Activated T-helper 9 cell treated with anti-CD3 and anti-CD28 coated beads, Interleukin-2, amount 50 U/mL, for 16 hours (primary cell): ENCODE measurements around the gene PRR5.
A peak's percentile ranks its signal among the peaks of the same experiment; 100 is the strongest.
"Not testable (repeated sequence)": the region's sequence is repeated elsewhere in the genome, so short reads cannot be mapped to it uniquely, and the experiment has no call there.

Experiments
- DNase-seq: peaks from one replicate; pipeline ENCODE4 v3.0.0-alpha.2; 2020; ENCODE audit warnings: low read depth

The PRR5 gene

DNA sequence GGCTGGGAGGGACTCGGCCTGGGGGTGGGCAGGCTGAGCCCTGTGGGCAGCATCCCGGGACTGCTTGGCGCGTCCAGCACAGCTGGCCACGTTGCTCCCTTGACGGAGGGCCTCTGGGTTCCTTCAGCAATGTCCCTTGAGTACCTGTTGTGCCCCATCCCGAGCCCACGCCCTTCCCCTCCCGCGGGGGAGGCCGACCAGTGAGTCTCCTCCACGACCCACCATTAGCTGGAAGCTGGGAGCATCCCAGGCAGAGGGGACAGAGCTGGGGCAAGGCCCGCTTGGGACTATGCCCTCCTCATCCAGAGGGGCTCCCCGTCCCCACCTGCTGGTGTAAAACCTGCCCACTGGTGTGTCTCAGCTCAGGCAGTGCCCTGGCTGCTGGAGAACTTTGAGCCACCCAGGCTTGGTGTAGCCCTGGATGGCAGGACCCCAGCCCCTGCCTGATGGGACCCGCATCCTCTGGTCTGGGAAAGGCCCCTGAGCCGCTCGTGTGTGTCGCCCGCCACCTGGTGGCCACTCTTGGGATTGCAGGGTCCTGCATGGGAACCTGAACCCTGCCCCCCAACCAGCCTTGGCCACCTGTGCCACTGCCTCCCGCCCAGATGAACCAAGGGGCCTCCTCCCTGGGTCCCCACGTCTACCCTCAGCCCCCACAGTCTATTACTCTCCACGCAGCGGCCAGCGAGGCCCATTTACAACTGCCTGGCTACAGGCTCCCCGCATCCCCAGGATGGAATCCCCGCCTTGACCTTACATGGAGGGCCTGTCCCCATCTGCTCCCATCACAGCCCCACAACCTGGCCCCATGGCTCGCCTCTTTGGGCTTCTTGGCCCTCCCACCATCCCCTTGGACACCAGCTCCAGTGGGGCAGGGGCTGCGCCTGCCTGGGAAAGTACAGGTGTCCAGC is 33.8 kb downstream of the PRR5 start:
- DNase-seq = peak; percentile 75

DNA sequence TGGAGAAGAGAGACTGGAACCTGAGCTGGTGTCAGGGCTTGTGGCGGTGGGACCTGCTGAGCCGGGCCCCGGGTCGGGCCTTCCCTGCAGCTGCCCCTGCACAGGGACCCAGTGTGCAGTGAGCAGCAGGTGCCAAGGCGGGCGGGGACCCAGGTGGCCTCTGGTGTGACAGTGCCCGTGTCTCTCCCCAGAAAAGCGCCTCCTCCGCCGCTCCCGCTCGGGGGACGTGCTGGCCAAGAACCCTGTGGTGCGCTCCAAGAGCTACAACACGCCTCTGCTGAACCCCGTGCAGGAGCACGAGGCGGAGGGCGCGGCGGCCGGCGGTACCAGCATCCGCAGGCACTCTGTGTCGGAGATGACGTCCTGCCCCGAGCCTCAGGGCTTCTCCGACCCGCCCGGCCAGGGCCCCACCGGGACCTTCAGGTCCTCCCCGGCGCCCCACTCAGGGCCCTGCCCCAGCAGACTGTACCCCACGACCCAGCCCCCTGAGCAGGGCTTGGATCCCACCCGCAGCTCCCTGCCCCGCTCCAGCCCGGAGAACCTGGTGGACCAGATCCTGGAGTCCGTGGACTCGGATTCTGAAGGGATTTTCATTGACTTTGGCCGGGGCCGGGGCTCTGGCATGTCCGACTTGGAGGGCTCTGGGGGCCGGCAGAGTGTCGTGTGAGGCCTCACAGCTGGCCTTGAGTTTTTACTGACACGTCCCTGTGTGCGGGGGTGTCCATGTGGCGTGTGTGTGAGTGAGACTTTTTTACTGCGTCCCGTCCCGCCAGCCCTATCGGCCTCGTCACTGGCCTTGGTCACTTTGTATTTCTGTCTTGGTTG is 34.8 kb downstream of the PRR5 start:
- DNase-seq = no peak

DNA sequence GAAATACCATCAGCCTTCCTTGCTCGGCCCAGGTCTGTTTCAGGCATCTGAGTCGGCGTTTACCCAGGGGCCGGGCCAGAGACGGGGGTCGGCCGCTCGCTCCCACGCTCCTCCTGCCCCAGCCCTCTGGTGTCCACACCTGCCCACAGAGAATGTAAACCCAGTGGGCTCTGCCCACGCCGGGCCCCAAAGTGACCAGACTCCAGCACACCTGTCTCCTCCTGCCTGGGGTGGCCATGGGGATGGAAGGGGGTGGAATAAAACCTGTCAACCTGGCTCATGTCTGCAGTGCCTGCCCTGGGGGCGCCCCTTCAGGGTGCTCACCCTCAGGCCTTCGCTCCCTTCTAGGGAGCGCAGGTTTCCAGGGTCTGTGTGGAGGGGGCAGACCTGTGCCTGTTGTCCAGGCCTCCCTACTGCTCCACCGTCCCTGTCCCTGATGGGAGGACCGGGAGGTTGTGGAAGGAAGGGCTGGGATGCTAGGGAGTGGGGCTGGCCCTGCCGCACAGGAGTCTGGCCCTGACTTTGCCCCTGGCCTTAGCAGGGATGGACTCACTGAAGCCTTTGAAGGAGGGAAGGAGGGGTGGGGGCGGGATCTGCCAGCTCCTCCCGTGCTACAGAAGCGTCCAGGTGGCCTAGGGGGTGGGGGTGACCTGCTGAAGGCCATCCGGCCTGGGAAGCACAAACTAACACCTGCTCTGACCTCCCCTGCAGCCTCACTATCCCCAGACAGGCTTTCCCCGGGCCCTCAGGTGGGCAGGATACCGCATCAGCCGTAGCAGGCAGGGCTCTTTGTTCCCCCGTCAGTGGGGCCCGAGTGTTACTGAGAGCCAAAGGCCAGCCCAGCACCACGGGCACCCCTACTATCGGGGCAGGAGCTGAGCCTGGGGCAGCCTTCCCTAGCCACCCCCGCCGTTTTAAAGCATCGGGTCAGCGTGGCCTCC is 35.7 kb downstream of the PRR5 start:
- DNase-seq = no peak

DNA sequence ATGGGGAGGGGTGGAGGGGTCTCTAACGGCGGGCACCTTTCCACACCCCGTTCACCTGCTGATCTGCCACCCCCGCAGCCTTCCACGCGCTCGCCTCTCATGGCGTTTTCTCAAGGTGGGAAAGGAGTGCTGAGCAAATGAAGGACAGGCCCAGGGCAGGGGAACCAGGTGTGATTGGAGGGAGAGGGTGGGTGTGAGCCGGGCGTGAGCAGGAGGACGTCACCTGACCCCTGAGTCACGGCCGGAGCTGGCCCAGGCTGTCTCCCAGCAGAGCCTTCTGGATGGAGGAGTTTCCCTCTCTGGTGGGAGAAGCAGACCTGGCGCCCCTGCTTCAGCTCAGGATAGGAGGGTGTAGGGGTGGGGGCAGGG is 36.3 kb downstream of the PRR5 start:
- no peak for DNase-seq

DNA sequence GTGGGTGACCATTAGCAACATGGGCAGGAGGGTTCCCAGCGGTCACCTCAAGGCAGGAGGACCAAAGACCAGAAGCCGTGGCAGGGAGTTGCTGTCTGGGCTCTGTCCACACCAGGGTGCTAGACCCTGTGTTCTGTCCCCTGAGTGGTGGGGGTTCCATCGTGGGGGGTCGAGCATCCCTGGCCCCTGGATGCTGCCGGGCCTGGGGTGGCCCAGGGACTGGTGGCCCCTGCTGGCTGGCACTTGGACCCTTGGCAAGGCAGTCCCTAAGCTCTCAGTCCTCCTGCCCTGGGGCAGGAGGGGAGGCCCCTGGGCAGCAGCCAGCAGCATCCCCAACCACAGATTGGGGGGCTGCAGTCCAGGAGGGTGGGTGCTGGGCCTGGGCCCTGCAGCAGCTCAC is 37.0 kb downstream of the PRR5 start:
- no peak for DNase-seq

DNA sequence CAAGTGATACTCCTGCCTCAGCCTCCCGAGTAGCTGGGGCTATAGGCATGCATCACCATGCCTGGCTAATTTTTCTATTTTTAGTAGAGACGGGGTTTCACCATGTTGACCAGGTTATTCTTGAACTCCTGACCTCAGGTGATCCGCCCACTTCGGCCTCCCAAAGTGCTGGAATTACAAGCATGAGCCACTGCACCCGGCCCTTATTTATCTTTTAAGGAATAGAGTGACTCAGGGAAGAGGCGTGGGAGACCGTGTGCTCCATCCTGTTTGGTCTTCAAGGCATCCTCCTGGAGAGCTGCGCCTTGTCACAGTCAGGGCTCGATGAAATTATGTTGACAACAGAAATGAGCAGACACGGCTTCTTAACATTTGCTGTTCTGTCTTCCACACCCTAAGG is 37.7 kb downstream of the PRR5 start:
- not testable (repeated sequence) for DNase-seq

DNA sequence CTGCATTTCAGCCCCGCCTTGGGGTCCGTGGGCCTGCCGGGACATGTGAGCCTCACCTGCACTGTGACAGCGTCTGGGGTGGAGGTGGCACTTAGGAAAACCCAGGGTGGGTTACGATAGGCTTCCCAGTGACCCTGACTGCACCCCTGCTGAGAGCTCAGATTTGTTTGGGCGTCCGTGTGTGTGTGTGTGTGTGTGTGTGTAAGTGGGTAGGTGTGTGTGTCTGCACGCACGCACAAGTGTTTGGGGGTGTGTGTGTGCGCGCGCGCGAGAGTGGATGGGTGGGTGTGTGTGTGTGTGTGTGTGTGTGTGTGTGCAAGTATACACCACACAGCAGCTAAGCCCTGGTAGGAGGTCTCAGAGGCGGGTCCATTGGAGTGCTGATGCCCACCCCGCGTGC is 38.3 kb downstream of the PRR5 start:
- DNase-seq = no peak

DNA sequence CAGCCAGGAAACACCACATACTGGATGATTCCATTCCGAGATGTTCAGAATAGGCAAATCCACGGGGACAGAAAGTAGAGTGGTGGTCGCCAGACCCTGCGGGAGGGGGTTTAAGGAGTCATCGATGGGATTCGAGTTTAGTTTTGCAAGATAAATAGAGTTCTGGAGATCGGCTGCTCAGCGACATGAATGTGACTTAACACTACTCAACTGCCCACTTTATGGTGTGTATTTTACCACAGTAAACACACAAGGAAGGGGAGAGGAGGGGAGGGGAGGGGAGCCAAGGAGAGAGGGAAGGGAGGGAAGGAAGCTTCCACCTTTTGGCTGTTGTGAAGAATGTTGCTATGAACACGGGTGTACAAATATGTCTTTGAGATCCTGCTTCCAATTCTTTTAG is 39.9 kb downstream of the PRR5 start:
- no peak for DNase-seq

DNA sequence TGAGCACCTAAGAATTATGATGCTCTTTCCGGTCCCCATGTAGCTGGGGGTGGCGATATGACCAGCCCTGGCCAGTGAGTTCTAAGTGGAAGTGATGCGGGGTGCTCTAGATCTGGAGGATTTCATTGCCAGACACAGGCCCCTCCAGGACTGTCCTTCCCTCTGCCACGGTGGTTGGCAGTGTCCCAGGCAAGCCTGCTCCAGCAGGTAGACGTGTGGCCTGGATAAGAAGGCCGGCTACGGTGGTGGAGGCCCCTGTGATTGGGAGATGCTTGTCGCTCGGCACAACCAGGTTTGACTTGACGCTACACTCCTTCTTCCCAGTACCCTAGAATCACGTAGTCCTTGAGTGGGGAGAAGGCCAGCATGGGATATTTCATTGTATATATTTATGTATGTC is 41.2 kb downstream of the PRR5 start:
- DNase-seq = no peak

DNA sequence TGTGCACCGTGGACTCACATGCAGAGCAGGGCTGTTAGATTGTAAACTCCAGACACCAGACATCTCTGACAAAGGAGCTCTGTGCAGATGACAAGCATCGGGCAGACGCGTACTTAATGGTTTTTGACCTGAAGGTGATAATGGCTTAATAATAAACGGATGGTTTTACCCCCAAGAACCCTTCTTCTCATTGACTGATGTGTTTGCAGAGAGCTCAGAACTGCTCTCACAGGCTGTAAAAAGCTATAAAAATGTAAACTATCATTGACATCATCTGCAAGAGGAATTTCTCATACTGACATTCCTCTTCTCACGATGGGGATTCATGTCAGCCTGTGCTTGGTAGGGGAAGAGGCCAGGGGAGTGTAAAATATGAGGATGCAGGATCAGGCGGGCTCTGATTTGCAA is 41.8 kb downstream of the PRR5 start:
- no peak for DNase-seq

DNA sequence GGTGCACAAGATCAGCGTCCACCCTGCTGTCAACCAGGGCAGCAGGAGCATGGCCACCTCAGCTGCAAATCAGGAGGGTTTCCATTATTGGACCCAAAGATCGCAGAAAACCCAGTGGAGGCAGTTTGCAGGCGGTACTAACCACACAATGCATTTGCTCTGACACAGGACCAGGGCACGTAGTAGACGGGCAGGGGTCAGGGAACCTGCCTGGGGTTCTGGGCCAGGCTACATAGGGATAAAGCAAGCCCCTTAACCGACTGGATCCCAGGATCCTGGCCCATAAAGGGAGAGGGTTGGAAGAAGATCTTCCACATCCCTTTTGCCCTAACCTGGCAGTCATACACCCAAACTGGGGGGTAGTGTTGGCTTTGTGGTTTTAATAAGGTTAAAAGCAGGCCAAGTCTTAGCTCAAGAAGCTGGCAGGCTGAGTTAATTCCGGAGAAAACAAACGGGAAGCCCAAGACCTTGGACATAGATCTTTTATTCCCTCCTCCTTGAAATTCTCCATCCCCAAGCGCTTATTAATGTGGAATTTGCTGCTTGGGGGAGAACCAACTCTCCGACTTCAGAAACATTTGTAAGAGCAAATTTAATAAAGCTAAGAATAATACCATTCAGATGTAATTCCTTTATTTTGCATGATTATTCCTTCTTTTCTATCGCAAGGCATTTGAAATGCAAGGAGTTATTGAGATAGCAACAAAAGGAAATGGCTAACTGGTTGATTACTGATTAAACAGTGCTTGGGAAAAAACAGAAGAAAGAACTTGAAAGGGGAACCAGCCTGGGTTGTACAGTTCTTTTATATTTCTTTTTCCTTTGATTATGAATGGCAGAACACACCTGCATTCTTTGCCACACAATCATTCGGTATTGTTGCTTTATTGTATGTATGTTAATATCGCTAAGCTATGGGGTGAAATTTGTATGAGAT is 44.1 kb downstream of the PRR5 start:
- DNase-seq = no peak

DNA sequence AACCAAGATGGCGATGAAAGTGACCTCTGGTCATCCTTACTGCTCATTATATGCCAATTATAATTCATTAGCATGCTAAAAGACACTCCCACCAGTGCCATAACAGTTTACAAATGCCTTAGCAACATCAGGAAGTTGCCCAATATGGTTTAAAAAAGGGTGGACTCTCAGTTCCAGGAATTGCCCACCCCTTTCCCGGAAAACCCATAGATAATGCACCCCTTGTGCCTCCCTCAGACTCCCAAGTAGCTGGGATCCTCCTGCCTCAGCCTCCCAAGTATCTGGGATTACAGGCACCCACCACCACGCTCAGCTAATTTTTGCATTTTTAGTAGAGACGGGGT is 45.8 kb downstream of the PRR5 start:
- not testable (repeated sequence) for DNase-seq

DNA sequence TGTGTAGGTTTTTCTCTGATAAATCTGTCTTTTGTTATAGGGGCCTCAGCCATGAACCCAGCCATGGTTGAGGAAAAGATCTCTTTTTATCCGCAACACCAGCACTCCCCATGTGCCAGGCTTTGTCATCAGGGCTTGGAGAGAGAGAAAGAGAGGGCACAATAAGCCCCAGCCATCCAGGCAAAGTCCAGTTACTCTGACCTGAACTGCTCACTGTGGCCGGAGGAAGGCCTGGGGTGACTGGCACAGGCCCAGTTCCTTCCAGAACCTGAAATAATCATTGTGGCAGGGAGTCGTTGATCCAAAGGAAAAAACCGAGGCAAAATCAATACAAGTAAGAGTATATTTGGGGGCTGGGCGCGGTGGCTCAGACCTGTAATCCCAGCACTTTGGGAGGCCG is 46.5 kb downstream of the PRR5 start:
- no peak for DNase-seq

DNA sequence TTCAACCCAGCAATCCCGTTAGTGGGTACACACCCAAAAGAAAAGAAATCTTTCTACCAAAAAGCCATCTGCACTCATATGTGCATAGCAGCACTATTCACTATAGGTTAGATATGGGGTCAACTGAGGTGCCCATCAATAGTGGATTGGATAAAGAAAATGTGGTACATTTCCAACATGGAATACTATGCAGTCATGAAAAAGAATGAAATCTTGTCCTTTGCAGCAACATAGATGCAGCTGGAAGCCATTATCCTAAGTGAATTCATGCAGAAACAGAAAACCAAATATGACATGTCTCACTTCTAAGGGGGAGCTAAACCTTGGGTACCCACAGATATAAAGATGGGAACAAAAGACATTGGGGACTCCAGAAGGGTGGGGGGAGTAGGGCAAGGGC is 48.5 kb downstream of the PRR5 start:
- no peak for DNase-seq

DNA sequence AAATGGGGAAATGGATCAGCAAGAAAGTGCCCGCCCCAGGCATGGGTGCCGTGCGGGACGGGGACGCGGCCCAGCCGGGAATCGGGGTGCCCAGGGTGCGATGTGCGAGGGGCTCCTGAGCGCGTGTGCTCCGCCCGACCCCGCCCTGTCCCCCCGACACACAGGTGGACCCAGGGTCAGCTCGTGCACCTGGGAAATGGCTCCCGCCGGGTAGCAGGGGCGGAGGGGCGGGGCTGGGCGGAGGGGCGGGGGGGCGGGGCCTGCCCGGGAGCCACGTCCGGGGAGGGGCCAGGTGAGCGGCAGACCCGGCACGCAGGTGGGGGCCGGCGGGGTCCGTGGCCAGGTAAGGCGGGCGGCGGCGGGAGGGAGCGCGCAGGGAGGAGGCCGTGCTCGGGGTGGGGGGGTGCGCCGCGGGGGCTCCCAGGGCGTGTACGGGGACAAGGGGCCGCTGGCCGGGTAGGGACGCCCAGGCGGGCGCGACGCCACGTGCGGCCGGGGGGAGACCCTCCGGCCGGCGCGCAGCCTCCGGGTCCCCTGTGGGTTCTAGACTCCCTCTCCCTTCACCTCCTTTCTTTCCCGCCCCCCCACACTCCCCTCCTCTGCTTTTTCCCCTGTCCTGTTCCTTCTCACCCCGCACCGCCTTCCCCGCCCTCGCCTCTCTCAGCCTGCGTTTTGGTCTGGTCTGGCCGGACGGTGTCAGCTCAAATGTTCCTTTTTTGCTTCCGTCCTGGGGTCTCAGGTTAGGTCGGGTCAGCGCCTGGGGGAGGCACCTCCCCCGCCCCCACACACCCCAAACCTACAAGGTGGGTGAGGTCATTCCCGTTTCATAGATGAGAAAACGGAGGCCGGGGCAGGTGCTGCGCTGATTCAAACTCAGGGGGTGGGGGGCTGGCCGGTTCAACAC is 50.5 kb downstream of the PRR5 start, which contains the start of gene ARHGAP8:
TSS of gene ARHGAP8 (plus strand) at position 291 of the 904 bp plus-strand sequence. CDS start 33,953 bp downstream, outside the sequence.
- no peak for DNase-seq

DNA sequence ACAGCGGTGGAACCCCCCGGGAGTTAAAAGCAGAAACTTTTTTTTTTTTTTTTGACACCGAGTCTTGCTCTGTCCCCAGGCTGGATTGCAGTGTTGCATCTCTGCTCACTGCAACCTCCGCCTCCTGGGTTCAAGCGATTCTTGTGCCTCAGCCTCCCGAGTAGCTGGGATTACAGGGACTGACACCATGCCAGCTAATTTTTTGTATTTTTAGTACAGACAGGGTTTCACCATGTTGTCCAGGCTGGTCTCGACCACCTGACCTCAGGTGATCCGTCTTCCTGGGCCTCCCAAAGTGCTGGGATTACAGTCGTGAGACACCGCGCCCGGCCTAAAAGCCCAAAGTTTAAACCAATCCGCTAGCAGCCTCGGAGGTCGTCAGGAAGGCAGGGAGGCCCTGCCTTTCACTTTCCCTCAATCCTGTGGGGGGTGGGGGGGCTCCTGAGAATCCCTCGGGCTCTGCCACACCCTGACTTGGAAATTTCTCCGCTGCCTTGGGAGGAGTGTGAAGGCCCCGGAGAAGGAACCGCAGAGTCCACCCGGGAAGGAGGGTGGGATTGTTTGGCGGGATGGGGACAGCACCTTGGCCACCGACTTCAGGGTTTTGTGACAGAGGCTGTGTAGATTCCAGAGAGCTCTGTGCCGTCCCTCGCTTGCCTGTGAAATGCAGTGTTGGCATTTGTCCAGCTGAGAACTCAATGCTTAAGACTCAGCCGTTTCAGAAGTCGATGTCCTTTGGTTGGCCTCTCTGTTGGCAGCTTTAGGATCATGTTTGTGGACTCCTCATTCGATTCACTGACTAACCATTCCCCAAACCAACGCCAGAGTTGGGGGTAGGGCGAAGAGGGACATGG is 51.4 kb downstream of the PRR5 start:
- no peak for DNase-seq

DNA sequence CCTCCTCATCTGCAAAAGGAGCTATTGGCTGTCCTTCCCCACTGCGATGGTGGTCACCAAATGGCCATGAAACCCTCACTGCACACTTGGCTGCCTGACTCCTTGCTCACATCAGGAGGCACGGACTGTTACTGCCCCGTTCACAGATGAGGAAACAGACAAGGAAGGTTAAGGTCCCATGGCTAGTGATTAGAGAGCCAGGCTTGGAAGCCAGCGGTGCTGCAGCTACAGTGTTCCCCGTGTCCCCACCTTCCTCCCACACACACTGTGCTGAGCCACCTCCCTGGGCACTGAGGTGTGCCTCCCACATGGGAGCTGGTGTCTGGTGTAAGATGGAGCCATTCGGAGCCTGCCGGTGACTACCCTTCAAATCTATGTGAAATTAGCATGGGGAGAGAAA is 53.0 kb downstream of the PRR5 start:
- DNase-seq = no peak

DNA sequence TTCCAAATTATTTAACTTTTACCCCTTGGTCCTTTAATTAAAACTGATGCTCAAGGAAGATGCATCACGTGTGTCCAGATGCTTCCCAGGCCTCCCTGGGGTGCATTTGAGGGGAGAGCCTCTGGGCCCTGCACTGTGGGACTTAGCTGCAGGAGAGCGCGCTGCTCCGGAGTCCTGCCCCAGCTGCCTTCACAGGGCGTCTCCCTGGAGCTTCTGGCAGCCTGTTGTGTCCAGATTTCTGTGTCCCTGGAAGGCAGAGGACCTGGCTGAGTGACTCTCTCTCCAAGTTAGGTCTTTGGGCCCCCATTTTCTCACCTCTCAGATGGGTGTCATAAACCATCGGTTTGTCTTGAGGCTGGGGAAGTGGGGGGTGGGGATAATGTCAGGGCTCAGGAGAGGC is 53.4 kb downstream of the PRR5 start:
- no peak for DNase-seq

DNA sequence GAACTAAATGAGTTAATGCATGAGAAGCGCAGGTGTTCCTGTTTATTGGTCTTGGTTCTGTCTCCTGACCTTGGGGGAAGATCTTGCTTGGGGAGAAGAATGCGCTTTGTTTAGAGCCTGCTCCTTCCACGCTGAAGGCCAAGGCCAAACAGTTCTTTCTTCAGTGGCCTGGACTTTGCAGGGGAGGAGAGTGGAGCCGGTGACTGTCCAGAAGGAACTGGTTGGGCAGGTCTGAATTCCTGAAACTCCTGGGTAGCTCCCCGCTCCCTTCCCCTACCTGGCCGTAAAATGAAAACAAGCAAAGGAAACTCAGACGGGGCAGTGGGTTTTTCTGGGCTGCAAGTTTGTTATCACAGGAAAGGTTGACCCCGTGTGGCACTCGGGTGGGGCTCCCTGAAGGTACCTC is 54.0 kb downstream of the PRR5 start:
- no peak for DNase-seq
